Left cardiac atrium (tissue), 4 donors: ENCODE data around the gene WARS2. TPM values are rescaled to one million over a fixed set of nuclear protein-coding genes. Genes with fewer than 3 reads are reported as not detected.

Experiments
- ATAC-seq, 2 donors: fragments of 200-7000 bp; cut with Tn5 transposase; one replicate each; pipeline ENCODE4 v1.9.1; 2020; ENCODE audit warnings: mild to moderate bottlenecking in 2 of 2, moderate library complexity in 2 of 2
- DNase-seq: peaks from one replicate; pipeline ENCODE4 v3.0.0-alpha.2; 2020
- intact Hi-C, 2 donors: fragments of 100-400 bp; cut with DNase I; formaldehyde crosslinking; loops; one replicate each; pipeline versions ENCODE4 v1.14.1 to v1.15.1; 2022 to 2023
- total RNA-seq, 2 donors: library from RNA; stranded (reverse); fragmentation: NEBNext Ultra II Directional; extraction: Animal tissue kit (Norgen Biotek cat#: 25700); gene quantifications; one replicate each; pipeline ENCODE4 v1.2.1, GENCODE V29; 2021
- donor health status: DM: no; HTN: yes; CAD: no.
- donor health status: DM: no; HTN: yes; CAD: no; lungs with severe emphysema.
- donor health status: DM: yes; HTN: yes; CAD: no.
- donor health status: Dilated cardiomyopathy.

WARS2 gene
- total RNA-seq, 2 donors from 2014 or later: 11.1 to 11.4 TPM

DNA sequence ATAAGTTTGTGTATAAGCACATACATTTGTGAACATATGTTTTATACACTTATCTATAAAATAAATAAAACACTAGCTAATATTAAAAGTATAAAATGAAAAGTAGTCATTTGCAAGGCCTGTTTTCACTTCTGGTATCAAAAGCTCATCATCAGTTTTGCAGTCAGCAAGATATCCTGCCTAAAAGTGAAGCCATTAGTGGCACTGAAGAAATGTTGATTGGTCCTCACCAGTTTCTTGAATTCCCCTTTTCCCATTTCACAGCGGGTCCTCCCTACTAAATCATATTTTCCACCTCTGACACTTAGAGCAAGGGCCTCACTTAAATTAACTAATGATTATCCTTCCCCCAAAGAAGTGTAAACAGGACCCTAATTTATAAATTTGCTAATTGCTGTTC is 159.0 kb downstream of the WARS2 start:
- no peak for ATAC-seq
- DNase-seq: no peak
- intact Hi-C loops: no loop called here

Other genes starting within 250 kb of the WARS2 start
- gene TBX15, start 152.3 kb downstream of the WARS2 start, total RNA-seq: 1 to 10 TPM; 2.2 to 4.5 TPM
- not detected for gene HAO2, start 228.1 kb upstream of the WARS2 start, total RNA-seq